NCI-H2171 treated with DMSO at 0.1 percent for 48 hours (cell line): ENCODE data around the gene PLPP7.
"Not testable (repeated sequence)": the region's sequence is repeated elsewhere in the genome, so short reads cannot be mapped to it uniquely, and the experiment has no call there.

ENCODE experiments used
- DNase-seq: peaks from one replicate; lab custom pipeline; 2025; lab: John Stamatoyannopoulos, UW

PLPP7 gene

DNA sequence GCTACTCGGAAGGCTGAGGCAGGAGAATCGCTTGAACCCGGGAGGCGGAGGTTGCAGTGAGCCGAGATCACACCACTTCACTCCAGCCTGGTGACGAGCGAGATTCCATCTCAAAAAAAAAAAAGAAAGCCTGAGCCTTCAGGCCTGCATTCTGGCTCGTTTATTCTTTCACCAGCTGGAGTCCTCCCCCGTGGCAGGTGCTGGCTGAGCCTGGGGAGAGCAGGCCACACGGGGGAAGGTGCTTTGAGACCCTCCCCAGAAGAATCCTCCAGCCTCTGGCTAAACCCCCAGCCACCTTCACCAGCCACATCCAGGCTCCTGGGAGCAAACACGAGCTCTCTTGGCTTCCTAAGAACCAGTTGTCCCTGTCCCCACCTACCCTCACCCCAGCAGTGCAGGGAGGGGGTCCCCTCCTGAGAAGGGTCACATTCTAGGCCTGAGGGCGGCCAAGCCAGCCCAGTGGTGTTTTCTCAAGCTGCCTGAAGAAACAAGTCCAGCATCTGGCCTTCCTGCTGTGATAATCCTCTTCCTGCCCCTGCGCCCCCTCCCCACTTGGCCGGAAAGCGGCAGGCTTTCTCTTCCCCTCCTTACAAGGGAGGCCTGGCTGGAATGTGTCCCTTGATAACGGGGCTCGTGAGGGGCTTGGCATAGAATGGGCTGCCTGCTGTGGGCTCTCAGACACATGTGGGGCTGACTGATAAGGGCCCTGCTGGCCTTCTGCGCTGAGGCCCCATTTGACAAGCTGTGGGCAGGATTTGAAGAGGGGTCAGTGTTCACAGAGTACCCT, 41.5 kb downstream of the PLPP7 start:
- DNase-seq: peak; percentile 64

DNA sequence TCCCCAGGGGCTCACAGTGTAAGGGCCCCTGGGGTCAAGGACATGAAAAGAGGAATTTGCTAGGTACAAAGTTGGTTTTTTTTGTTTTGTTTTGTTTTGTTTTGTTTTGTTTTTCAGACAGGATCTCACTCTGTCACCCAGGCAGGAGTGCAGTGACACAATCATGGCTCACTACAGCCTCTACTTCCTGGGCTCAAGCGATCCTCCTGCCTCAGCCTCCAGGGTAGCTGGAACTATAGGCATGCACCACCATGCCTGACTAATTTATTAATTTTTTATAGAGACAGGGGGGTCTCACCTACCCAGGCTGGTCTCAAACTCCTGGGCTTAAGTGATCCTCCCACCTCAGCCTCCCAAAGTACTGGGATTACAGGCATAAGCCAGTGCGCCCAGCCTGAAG, 42.5 kb downstream of the PLPP7 start:
- not testable (repeated sequence) for DNase-seq

DNA sequence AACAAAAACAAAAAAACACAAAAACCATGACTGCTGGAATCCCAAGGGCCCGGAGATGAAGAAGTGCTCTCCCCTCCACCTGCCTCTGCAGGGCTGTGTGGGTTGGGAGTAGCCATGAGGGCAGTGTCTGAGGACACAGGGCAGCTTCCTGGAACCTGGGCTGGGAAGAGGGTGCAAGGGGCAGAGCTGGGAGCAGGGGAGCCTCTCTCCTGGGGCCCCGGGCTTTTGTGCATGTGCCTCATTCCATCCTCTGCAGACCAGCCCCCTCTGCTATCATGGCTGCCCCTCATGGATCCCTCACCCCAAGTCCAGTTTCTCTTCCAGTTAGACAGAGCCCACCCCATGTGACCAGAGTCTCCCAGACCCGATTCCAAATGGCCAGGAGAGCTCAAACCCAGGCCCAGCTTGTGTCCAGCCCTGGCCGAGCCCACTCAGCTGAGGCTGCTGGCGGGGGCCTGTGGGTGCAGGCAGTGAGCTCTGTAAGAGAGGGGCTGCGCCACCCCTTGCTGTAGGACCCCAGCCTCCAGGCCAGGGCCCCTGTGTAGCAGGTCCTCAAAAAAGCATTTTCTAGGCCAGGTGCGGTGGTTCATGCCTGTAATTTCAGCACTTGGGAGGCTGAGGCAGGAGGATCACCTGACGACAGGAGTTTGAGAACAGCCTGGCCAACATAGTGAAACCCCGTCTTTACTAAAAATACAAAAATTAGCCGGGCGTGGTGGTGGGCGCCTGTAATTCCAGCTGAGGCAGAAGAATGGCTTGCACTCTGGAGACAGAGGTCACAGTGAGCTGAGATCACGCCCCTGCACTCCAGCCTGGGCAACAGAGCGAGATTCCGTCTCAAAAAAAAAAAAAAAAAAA, 44.5 kb downstream of the PLPP7 start:
- DNase-seq: no peak

GRCh38 chr9:131334629-131335367, 45.3 kb downstream of the PLPP7 start:
- peak; percentile 77 for DNase-seq

DNA sequence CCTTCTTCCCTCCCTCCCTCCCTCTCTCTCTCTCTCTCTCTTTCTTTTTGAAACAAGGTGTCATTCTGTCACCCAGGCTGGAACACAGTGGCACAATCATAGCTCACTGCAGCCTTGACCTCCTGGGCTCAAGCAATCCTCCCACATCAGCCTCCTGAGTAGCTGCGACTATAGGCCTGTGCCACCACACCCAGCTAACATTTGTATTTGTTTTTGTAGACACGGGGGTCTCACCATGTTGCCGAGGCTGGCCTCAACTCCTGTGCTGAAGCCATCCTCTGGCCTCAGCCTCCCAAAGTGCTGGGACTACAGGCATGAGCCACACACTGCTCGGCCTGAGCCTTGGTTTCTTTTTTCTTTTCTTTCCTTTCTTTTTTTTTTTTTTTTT, 45.8 kb downstream of the PLPP7 start:
- DNase-seq: no peak

DNA sequence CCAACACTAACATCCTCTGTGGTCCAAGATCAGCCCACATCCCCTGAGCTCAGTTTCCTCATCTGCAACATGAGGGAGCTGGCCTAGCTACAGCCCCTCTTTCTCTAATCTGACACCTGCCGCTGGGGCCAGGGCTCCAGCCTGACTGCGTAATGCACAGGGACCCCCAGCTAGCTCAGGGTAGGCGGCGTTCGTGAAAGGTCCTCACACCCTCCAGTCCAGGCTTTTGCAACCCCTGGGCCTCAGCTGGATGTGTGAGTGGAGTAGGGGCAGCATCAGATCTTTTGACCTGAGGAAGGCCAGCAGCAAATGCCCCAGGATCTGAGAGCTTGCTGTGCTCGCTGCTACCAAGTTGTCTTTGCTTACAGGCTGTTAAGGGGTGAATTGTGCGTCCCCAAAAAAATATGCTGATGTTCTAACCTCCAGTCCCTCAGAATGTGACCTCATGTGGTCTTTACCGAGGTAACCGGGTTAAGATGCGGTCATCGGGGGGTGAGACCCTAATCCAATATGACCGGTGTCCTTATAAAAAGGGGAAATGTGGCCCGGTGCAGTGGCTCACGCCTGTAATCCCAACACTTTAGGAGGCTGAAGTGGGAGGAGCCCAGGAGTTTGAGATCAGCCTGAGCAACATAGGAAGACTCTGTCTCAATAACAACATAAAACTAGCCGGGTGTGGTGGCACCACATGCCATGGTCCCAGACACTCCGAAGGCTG, 47.8 kb downstream of the PLPP7 start:
- DNase-seq: no peak

- DNase-seq: not testable (repeated sequence)
Measured at GRCh38 chr9:131339212-131339611, 49.7 kb downstream of the PLPP7 start.

DNA sequence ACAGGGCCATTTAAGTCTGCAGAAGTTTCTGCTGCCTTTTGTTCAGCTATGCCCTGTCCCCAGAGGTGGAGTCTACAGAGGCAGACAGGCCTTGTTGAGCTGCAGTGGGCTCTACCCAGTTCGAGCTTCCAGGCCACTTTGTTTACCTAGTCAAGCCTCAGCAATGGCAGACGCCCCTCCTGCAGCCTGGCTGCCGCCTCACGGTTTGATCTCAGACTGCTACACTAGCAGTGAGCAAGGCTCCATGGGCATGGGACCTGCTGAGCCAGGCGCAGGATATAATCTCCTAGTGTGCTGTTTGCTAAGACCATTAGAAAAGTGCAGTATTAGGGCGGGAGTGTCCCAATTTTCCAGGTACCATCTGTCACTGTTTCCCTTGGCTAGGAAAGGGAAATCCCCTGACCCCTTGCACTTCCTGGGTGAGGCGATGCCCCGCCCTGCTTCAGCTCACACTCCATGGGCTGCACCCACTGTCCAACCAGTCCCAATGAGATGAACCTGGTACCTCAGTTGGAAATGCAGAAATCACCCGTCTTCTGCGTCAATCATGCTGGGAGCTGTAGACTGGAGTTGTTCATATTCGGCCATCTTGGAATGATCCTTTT, 55.5 kb downstream of the PLPP7 start:
- DNase-seq: not testable (repeated sequence)

DNA sequence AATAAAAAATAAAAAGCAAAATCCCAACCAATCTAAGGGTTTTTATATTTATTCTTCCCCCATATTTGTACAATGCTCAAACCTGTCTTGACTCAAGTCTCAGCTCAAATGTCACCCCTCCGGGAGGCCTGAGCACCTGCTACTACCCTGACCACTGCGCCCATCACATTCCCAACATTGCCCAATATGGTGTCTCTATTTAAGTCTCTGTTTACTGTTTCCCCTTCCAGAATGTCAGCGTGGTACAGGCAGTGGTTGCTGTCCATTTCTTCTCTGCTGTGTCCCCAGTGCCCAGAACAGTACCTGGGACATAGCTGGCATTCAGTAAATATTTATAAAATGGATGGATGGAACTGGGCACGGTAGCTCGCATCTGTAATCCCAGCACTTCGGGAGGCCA, 57.0 kb downstream of the PLPP7 start:
- no peak for DNase-seq

- peak; percentile 19 for DNase-seq
Measured at GRCh38 chr9:131347376-131348020, 58.0 kb downstream of the PLPP7 start.

GRCh38 chr9:131348631-131349521, 59.4 kb downstream of the PLPP7 start:
- DNase-seq: no peak

- DNase-seq: no peak
Measured at GRCh38 chr9:131349522-131349880, 60.0 kb downstream of the PLPP7 start.

DNA sequence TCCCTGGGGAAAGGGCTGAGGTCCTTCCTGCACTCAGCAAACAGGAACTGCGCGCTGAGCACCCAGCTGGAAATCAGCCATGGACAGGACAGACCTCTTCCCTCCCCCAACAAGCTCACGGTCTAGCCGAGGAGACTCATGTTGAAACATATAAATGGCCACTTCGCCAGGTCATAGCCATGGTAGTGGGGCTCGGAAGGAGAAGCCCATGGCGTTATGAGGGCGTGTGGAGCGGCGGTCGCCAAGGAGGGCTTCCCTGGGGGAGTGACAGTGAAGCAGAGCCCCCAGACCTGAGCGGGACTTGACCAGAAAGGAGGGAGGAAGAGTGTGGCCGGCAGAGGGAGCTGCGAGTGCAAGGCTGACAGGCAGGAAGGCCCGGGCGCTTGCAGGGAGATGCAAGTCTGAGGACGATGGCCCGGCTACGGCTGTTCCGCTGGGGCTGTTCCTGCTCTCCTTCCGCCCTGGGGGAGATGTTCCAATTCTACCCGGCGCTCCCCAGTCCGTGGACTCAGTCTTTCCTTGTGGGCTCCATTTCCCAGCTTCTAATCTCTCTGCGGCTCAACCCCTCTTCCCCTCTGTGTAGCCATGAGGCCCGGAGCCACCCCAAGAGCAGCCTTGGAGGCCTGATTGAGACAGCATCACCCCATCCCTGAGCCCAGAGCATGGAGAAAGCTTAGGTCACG, 60.5 kb downstream of the PLPP7 start:
- DNase-seq: peak; percentile 81

DNA sequence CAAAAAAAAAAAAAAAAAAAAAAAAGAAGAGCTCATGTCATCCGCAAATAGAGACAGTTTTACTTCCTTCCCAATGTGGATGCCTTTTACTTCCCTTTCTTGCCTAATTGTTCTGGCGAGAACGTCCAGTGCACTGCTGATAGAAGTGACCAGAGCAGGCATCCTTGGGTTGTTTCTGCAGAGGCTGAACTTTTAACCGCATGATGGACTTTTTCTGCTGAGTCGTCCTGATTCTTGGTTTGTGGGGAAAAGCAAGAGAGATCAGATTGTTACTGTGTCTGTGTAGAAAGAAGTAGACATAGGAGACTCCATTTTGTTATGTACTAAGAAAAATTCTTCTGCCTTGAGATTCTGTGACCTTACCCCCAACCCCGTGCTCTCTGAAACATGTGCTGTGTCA, 67.0 kb downstream of the PLPP7 start:
- not testable (repeated sequence) for DNase-seq

GRCh38 chr9:131358556-131358955, 69.0 kb downstream of the PLPP7 start:
- DNase-seq: no peak
